Activated T-cell treated with anti-CD3 and anti-CD28 coated beads, Interleukin-2, amount 50 U/mL, for 72 hours (primary cell): ENCODE results near the gene JAZF1. TPM values are rescaled to one million over a fixed set of nuclear protein-coding genes. Genes with fewer than 3 reads are reported as not detected.
"Not testable (repeated sequence)": the region's sequence is repeated elsewhere in the genome, so short reads cannot be mapped to it uniquely, and the experiment has no call there.

ENCODE experiments used
- ATAC-seq, 2 donors: fragments of 150-1000 bp; cut with Tn5 transposase; replicated peaks in 1 of 2; 2 replicates each; pipeline ENCODE4 v1.10.0; 2021; ENCODE audit warnings: moderate library complexity in 2 of 2, mild to moderate bottlenecking in 1 of 2
- DNase-seq, 2 donors: peaks; one replicate each; pipeline ENCODE4 v3.0.0; 2021 to 2022; ENCODE audit warnings: mixed read lengths in 1 of 2
- H3K27ac Mint-ChIP-seq: one replicate; pipeline ENCODE4 v1.8.0; 2022; ENCODE audit warnings: mild to moderate bottlenecking, moderate library complexity, mixed read lengths
- H3K27me3 Mint-ChIP-seq: one replicate; pipeline ENCODE4 v1.8.0; 2022; ENCODE audit warnings: low read depth, mixed read lengths
- H3K36me3 Mint-ChIP-seq, 2 donors: one replicate each; pipeline ENCODE4 v1.8.0; 2022; ENCODE audit warnings: mixed read lengths in 2 of 2, mild to moderate bottlenecking in 1 of 2; ENCODE audit not compliant: insufficient read depth in 2 of 2
- H3K4me1 Mint-ChIP-seq: one replicate; pipeline ENCODE4 v1.8.0; 2022; ENCODE audit warnings: low read depth, mixed read lengths
- H3K4me3 Mint-ChIP-seq, 2 donors: one replicate each; pipeline ENCODE4 v1.8.0; 2022; ENCODE audit warnings: mild to moderate bottlenecking in 2 of 2, mixed read lengths in 2 of 2, moderate library complexity in 2 of 2
- H3K9me3 Mint-ChIP-seq, 2 donors: one replicate each; pipeline ENCODE4 v1.8.0; 2022; ENCODE audit warnings: mixed read lengths in 2 of 2
- total RNA-seq, 2 donors: library from RNA; stranded (reverse); gene quantifications; one replicate each; pipeline ENCODE4 v1.2.3, GENCODE V29; 2022

The JAZF1 gene
- total RNA-seq, 2 donors from 2014 or later: 4.3 to 7.9 TPM

- Mint-ChIP-seq H3K4me1 (peaks cover 1% of the 10 kb centered on the region), H3K4me3 (no peak overlapping the region), H3K27me3 (no peaks in the 10 kb centered on the region), H3K36me3 (peaks cover 6 to 11% of the 10 kb centered on the region in 2 donors), H3K27ac (no peak overlapping the region), H3K9me3 (peaks cover 3 to 7% of the 10 kb centered on the region in 2 donors)
- no peak for DNase-seq
- no peak for ATAC-seq
These were observed 162.6 kb downstream of the JAZF1 start for GRCh38 chr7:28018020-28018419.

- Mint-ChIP-seq H3K27me3 (no peaks in the 10 kb centered on the region), H3K9me3 (peaks cover 3 to 7% of the 10 kb centered on the region in 2 donors), H3K27ac (no peak overlapping the region), H3K36me3 (peaks cover 6 to 11% of the 10 kb centered on the region in 2 donors), H3K4me3 (no peak overlapping the region), H3K4me1 (peaks cover 4% of the 10 kb centered on the region)
- ATAC-seq: no peak
- no peak for DNase-seq
These were observed 163.2 kb downstream of the JAZF1 start for GRCh38 chr7:28017372-28017771.

- Mint-ChIP-seq H3K4me1 (peaks cover 4% of the 10 kb centered on the region), H3K4me3 (no peak overlapping the region), H3K36me3 (peaks cover 6 to 11% of the 10 kb centered on the region in 2 donors), H3K27me3 (no peaks in the 10 kb centered on the region), H3K27ac (no peak overlapping the region), H3K9me3 (peaks cover 3 to 7% of the 10 kb centered on the region in 2 donors)
- no peak for ATAC-seq
- DNase-seq: no peak
These were observed 164.3 kb downstream of the JAZF1 start for GRCh38 chr7:28016297-28016696.

GRCh38 chr7:28015169-28015568 is 165.4 kb downstream of the JAZF1 start:
- Mint-ChIP-seq H3K4me1 (peaks cover 4% of the 10 kb centered on the region), H3K27me3 (no peaks in the 10 kb centered on the region), H3K36me3 (peaks cover 6 to 11% of the 10 kb centered on the region in 2 donors), H3K4me3 (no peak overlapping the region), H3K27ac (no peak overlapping the region), H3K9me3 (peaks cover 3 to 7% of the 10 kb centered on the region in 2 donors)
- DNase-seq: no peak
- no peak for ATAC-seq

GRCh38 chr7:28014340-28014739 is 166.3 kb downstream of the JAZF1 start:
- peaks cover 6 to 11% of the 10 kb centered on the region in 2 donors for H3K36me3 Mint-ChIP-seq
- H3K27ac Mint-ChIP-seq, H3K4me1 Mint-ChIP-seq, H3K27me3 Mint-ChIP-seq, H3K4me3 Mint-ChIP-seq, DNase-seq, ATAC-seq, H3K9me3 Mint-ChIP-seq: not testable (repeated sequence)

GRCh38 chr7:28013441-28013840 is 167.2 kb downstream of the JAZF1 start:
- Mint-ChIP-seq H3K4me1 (peaks cover 4% of the 10 kb centered on the region), H3K9me3 (peaks cover 3 to 7% of the 10 kb centered on the region in 2 donors), H3K4me3 (no peak overlapping the region), H3K36me3 (peaks cover 6 to 11% of the 10 kb centered on the region in 2 donors), H3K27ac (no peak overlapping the region), H3K27me3 (no peaks in the 10 kb centered on the region)
- DNase-seq: peak in 1 of 2 donors; percentile 9
- peak in 1 of 2 donors; percentile 52 for ATAC-seq

GRCh38 chr7:28013019-28013418 is 167.6 kb downstream of the JAZF1 start:
- peaks cover 3 to 7% of the 10 kb centered on the region in 2 donors for H3K9me3 Mint-ChIP-seq
- peaks cover 6 to 11% of the 10 kb centered on the region in 2 donors for H3K36me3 Mint-ChIP-seq
- peaks cover 4% of the 10 kb centered on the region for H3K4me1 Mint-ChIP-seq
- H3K27ac Mint-ChIP-seq: no peak overlapping the region
- H3K27me3 Mint-ChIP-seq: no peaks in the 10 kb centered on the region
- no peak for DNase-seq
- H3K4me3 Mint-ChIP-seq: no peak overlapping the region
- no peak for ATAC-seq

GRCh38 chr7:28008911-28009310 is 171.7 kb downstream of the JAZF1 start:
- Mint-ChIP-seq H3K36me3 (peaks cover 0 to 2% of the 10 kb centered on the region in 2 donors), H3K4me1 (peaks cover 4% of the 10 kb centered on the region), H3K9me3 (no peaks in the 10 kb centered on the region), H3K4me3 (no peak overlapping the region), H3K27me3 (no peaks in the 10 kb centered on the region), H3K27ac (no peak overlapping the region)
- DNase-seq (no peak), ATAC-seq (no peak)

GRCh38 chr7:28008171-28008570 is 172.4 kb downstream of the JAZF1 start:
- ATAC-seq: no peak
- H3K9me3 Mint-ChIP-seq: no peaks in the 10 kb centered on the region
- no peaks in the 10 kb centered on the region for H3K36me3 Mint-ChIP-seq
- DNase-seq: no peak
- no peak overlapping the region for H3K27ac Mint-ChIP-seq
- H3K27me3 Mint-ChIP-seq: no peaks in the 10 kb centered on the region
- peaks cover 4% of the 10 kb centered on the region for H3K4me1 Mint-ChIP-seq
- H3K4me3 Mint-ChIP-seq: no peak overlapping the region

GRCh38 chr7:28006491-28006890 is 174.1 kb downstream of the JAZF1 start:
- Mint-ChIP-seq H3K4me1 (no peaks in the 10 kb centered on the region), H3K9me3 (no peaks in the 10 kb centered on the region), H3K27ac (no peak overlapping the region), H3K27me3 (no peaks in the 10 kb centered on the region), H3K4me3 (no peak overlapping the region), H3K36me3 (no peaks in the 10 kb centered on the region)
- DNase-seq (no peak), ATAC-seq (no peak)

- H3K36me3 Mint-ChIP-seq: no peaks in the 10 kb centered on the region
- H3K9me3 Mint-ChIP-seq: no peaks in the 10 kb centered on the region
- H3K27ac Mint-ChIP-seq: peak overlapping the region; percentile 30
- H3K27me3 Mint-ChIP-seq: no peaks in the 10 kb centered on the region
- ATAC-seq (no peak), DNase-seq (no peak)
- peak overlapping the region in 1 of 2 donors; percentile 25 for H3K4me3 Mint-ChIP-seq
- H3K4me1 Mint-ChIP-seq: no peaks in the 10 kb centered on the region
These were observed 174.8 kb downstream of the JAZF1 start for GRCh38 chr7:28005847-28006231.

GRCh38 chr7:28005075-28005846 is 175.3 kb downstream of the JAZF1 start:
- H3K27me3 Mint-ChIP-seq: no peaks in the 10 kb centered on the region
- H3K4me3 Mint-ChIP-seq: peak overlapping the region in 1 of 2 donors; percentile 25
- ATAC-seq (no peak), DNase-seq (no peak)
- H3K4me1 Mint-ChIP-seq: no peaks in the 10 kb centered on the region
- H3K27ac Mint-ChIP-seq: peak overlapping the region; percentile 30
- H3K9me3 Mint-ChIP-seq: no peaks in the 10 kb centered on the region
- H3K36me3 Mint-ChIP-seq: no peaks in the 10 kb centered on the region

- no peak for ATAC-seq
- no peak overlapping the region for H3K27ac Mint-ChIP-seq
- H3K36me3 Mint-ChIP-seq: no peaks in the 10 kb centered on the region
- no peaks in the 10 kb centered on the region for H3K27me3 Mint-ChIP-seq
- no peak overlapping the region for H3K4me3 Mint-ChIP-seq
- no peak for DNase-seq
- no peaks in the 10 kb centered on the region for H3K9me3 Mint-ChIP-seq
- H3K4me1 Mint-ChIP-seq: no peaks in the 10 kb centered on the region
These were observed 177.2 kb downstream of the JAZF1 start for GRCh38 chr7:28003408-28003807.

- DNase-seq (no peak), ATAC-seq (no peak)
- H3K4me3 Mint-ChIP-seq: no peak overlapping the region
- no peaks in the 10 kb centered on the region for H3K4me1 Mint-ChIP-seq
- H3K27me3 Mint-ChIP-seq: no peaks in the 10 kb centered on the region
- no peaks in the 10 kb centered on the region for H3K36me3 Mint-ChIP-seq
- no peak overlapping the region for H3K27ac Mint-ChIP-seq
- H3K9me3 Mint-ChIP-seq: no peaks in the 10 kb centered on the region
These were observed 178.0 kb downstream of the JAZF1 start for GRCh38 chr7:28002638-28003037.
